Measurements from ENCODE around the gene C2orf15. TPM values are rescaled to one million over a fixed set of nuclear protein-coding genes. Genes with fewer than 3 reads are reported as not detected.

The C2orf15 gene
- total RNA-seq, 1 donor from 2014 or later: not detected

Other genes with a start within 250 kb of the C2orf15 start
- gene CRACDL, start 205.5 kb upstream of the C2orf15 start, total RNA-seq: 3.3 TPM
- 1.6 TPM for gene TSGA10, start 13.2 kb downstream of the C2orf15 start, total RNA-seq
- 6.6 TPM for gene LIPT1, start 13.3 kb downstream of the C2orf15 start, total RNA-seq
- gene MITD1, start 39.4 kb downstream of the C2orf15 start, total RNA-seq: 11.4 TPM
- gene MRPL30, start 39.5 kb downstream of the C2orf15 start, total RNA-seq: 27.8 TPM
- not detected for gene LYG2, start 114.0 kb downstream of the C2orf15 start, total RNA-seq
- gene LYG1, start 159.5 kb downstream of the C2orf15 start, total RNA-seq: 0.57 TPM
- gene TXNDC9, start 194.6 kb downstream of the C2orf15 start, total RNA-seq: 24.8 TPM
- 105 TPM for gene EIF5B, start 195.7 kb downstream of the C2orf15 start, total RNA-seq

All from cardiac septum (tissue), 1 donor.